T-cell (primary cell): Measurements from ENCODE around the gene STK32A. TPM values are rescaled to one million over a fixed set of nuclear protein-coding genes. Genes with fewer than 3 reads are reported as not detected.
A peak's percentile ranks its signal among the peaks of the same experiment; 100 is the strongest.

ENCODE experiments used
- ATAC-seq, 4 experiments: fragments of 200-7000 bp in 3 of 4; fragments of 150-1000 bp in 1 of 4; cut with Tn5 transposase; replicated peaks in 1 of 4; 1 replicate in 3 of 4; 2 replicates in 1 of 4; pipeline ENCODE4 v1.10.0; 2021; ENCODE audit warnings: moderate library complexity in 3 of 4, mild to moderate bottlenecking in 2 of 4, moderate number of reproducible peaks in 1 of 4
- CTCF ChIA-PET, 2 donors: fragments of 300-600 bp; sonication (Branson Sonifier 250); formaldehyde crosslinking; loops; one replicate each; lab custom pipeline; 2022; ENCODE audit warnings: antibody characterized with exemption in 2 of 2; lab: Charles Lee
- POLR2A ChIA-PET, 2 donors: fragments of 300-600 bp; sonication (Branson Sonifier 250); formaldehyde crosslinking; loops; one replicate each; lab custom pipeline; 2022; ENCODE audit warnings: antibody characterized with exemption in 2 of 2; lab: Charles Lee
- DNase-seq, 35 experiments: peaks; one replicate each; pipeline versions ENCODE4 v3.0.0 to v3.0.0-alpha.2; 2013 to 2023
- H3K27ac ChIP-seq: one replicate; pipeline ENCODE4 v1.5.1; 2013; ENCODE audit warnings: low read length
- H3K27me3 ChIP-seq, 2 experiments: replicated peaks in 1 of 2; 1 replicate in 1 of 2; 2 replicates in 1 of 2; pipeline versions ENCODE4 v1.6.1 to v1.7.0; 2013; ENCODE audit warnings: low read length in 1 of 2, mixed read lengths in 1 of 2; ENCODE audit not compliant: control insufficient read depth in 2 of 2, insufficient read depth in 2 of 2; ENCODE audit errors: extremely low read depth in 1 of 2
- H3K36me3 ChIP-seq, 2 donors: 1 replicate in 1 of 2; 2 replicates in 1 of 2; pipeline versions ENCODE4 v1.6.1 to v1.7.0; 2013; ENCODE audit warnings: low read length in 1 of 2; ENCODE audit not compliant: control insufficient read depth in 2 of 2, insufficient read depth in 1 of 2; ENCODE audit errors: extremely low read depth in 1 of 2
- H3K4me1 ChIP-seq, 2 experiments: 1 replicate in 1 of 2; 2 replicates in 1 of 2; pipeline versions ENCODE4 v1.6.1 to v1.7.0; 2013; ENCODE audit warnings: low read length in 2 of 2, mixed read lengths in 1 of 2; ENCODE audit not compliant: insufficient read depth in 2 of 2, control insufficient read depth in 1 of 2; ENCODE audit errors: extremely low read depth in 1 of 2
- H3K4me3 ChIP-seq, 2 donors: 1 replicate in 1 of 2; 2 replicates in 1 of 2; pipeline versions ENCODE4 v1.5.1 to v1.7.0; 2013; ENCODE audit warnings: mild to moderate bottlenecking in 2 of 2, low read length in 1 of 2, moderate library complexity in 1 of 2; ENCODE audit not compliant: control insufficient read depth in 1 of 2; ENCODE audit errors: extremely low read depth in 1 of 2
- H3K9me3 ChIP-seq: 2 replicates; pipeline ENCODE4 v1.7.0; 2013
- H3K27ac Mint-ChIP-seq, 2 donors: one replicate each; pipeline ENCODE4 v1.8.0; 2020 to 2021; ENCODE audit warnings: mild to moderate bottlenecking in 2 of 2, mixed read lengths in 2 of 2
- H3K27me3 Mint-ChIP-seq, 2 donors: one replicate each; pipeline ENCODE4 v1.8.0; 2021 to 2022; ENCODE audit warnings: mixed read lengths in 2 of 2
- H3K36me3 Mint-ChIP-seq: one replicate; pipeline ENCODE4 v1.8.0; 2021; ENCODE audit warnings: mixed read lengths
- H3K4me1 Mint-ChIP-seq, 3 donors: one replicate each; pipeline ENCODE4 v1.8.0; 2020 to 2022; ENCODE audit warnings: mixed read lengths in 3 of 3, mild to moderate bottlenecking in 1 of 3
- H3K4me3 Mint-ChIP-seq, 3 donors: one replicate each; pipeline ENCODE4 v1.8.0; 2020 to 2022; ENCODE audit warnings: mild to moderate bottlenecking in 3 of 3, mixed read lengths in 3 of 3, moderate library complexity in 3 of 3
- H3K9me3 Mint-ChIP-seq, 3 donors: one replicate each; pipeline ENCODE4 v1.8.0; 2020 to 2022; ENCODE audit warnings: mixed read lengths in 3 of 3
- WGBS: methylation state at CpG from one replicate; pipeline ENCODE4 v1.1.5; 2013; ENCODE audit warnings: missing lambda C conversion rate; ENCODE audit not compliant: insufficient coverage; 5-methylcytosine and 5-hydroxymethylcytosine counted together
- total RNA-seq, 35 experiments: library from RNA in 6 of 35; stranded (reverse) in 6 of 35; fragments of 120-200 nt in 1 of 35; gene quantifications; one replicate each; pipeline versions ENCODE4 v1.2.1 to v1.2.4 and lab custom pipeline; 2013 to 2026

STK32A gene
- total RNA-seq, result not detected
- total RNA-seq (2013), result 0.11 TPM
- total RNA-seq (lab: John Stamatoyannopoulos, UW), result 0 to 0.07 (median 0) reads per million in 29 experiments

DNA sequence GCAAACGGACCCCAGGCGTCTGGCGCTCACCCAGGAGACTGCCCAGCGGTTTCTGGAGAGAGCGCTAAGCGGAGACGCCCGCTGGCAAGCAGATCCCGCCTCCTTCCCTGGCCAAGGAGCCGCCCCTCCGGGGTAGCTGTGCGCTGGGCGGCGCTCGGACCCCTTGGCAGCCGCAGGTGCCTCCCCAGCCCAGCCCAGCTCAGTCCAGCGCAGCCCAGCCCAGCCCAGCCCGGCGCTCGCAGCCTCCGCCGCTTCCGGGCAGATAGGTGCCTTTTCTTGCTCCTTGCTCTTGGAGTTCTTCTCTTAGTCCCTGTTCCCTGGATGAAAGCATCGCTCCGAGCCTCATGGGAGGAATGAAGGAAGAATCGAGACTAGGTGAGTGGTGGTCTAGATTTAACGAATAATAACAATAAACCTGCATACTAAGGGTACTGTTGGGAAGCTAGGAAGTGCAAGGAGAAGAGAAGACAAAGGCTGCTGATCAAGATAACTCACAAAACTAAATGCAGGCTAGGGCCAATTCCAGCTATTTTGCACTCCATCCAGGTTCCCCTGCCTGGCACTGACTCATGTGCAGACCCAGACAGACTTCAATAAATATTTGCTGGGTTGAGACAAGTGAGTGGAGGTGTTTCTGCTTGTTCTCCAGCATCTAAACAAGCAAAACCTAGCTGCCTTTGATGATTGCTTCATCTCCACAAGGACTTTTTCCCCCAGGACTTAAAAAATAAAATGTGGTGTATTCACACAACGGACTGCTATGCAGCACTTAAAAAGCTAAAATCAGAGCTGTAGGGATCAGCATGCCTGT lies at the start of gene STK32A:
Gene STK32A, plus strand, starts transcription at position 202 of the 811 bp plus-strand sequence. CDS start 4,609 bp downstream, outside the sequence.
- WGBS, result 7% methylated on average over 22 of the region's 28 CpGs
- POLR2A ChIA-PET, result no interaction called here
- H3K4me1 ChIP-seq, result peaks cover 0 to 5% of the 10 kb centered on the region in 2 experiments
- H3K36me3 Mint-ChIP-seq, result no peaks in the 10 kb centered on the region
- no peak within 1 kb of the TSS for H3K4me3 ChIP-seq
- peaks cover 0 to 2% (median 0%) of the 10 kb centered on the region in 3 donors for H3K9me3 Mint-ChIP-seq
- no peak within 1 kb of the TSS for H3K27ac ChIP-seq
- CTCF ChIA-PET, result no interaction called here
- H3K36me3 ChIP-seq, result no peaks in the 10 kb centered on the region
- no peak for DNase-seq
- H3K27me3 ChIP-seq, result peaks cover 11 to 17% of the 10 kb centered on the region in 2 experiments
- H3K27me3 Mint-ChIP-seq, result peaks cover 56 to 59% of the 10 kb centered on the region in 2 donors
- no peak within 1 kb of the TSS for H3K27ac Mint-ChIP-seq
- H3K4me1 Mint-ChIP-seq, result peaks cover 5 to 8% (median 5%) of the 10 kb centered on the region in 3 donors
- H3K9me3 ChIP-seq, result no peaks in the 10 kb centered on the region
- peak in 2 of 4 experiments; percentile 20 to 26 for ATAC-seq
- H3K4me3 Mint-ChIP-seq, result peak within 1 kb of the TSS; percentile 14 to 23 (median 18)

DNA sequence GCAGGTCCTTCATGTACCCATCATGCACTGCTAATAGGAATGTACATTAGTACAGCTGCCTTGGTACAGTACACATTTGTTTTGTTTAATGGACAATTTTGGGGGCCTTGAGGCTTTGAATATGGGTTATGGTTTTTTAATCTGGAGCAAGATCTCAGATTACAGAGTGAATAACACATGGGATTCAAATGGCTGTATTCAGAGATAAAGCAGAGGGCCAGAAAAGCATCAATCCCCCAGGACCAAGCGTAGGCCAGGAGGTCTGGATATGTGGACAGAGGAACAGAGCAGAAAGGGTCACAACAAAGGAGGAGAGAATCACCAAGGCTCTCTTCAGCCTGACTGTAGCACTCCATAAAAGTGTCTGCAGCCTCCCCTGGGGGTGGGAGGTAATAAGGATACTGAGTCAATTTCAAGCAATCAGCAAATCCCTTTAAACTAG lies 47.7 kb upstream of the STK32A start:
- Histone ChIP-seq H3K4me1 (peaks cover 0 to 5% of the 10 kb centered on the region in 2 experiments), H3K27me3 (peaks cover 0 to 3% of the 10 kb centered on the region in 2 experiments), H3K4me3 (no peak overlapping the region), H3K9me3 (no peaks in the 10 kb centered on the region), H3K27ac (no peak overlapping the region), H3K36me3 (no peaks in the 10 kb centered on the region)
- ChIA-PET POLR2A (no interaction called here), CTCF (interaction anchor here (3.3 to 3.9 kb wide), 2 partner anchors 653 kb away, joined by 13 to 45 read pairs; no protein-coding TSS in a partner anchor)
- peaks cover 3% of the 10 kb centered on the region in 2 donors for H3K27me3 Mint-ChIP-seq
- no peak overlapping the region for H3K27ac Mint-ChIP-seq
- no peak overlapping the region for H3K4me3 Mint-ChIP-seq
- whole genome bisulfite sequencing, result 33% methylated on average over 1 of the region's 1 CpG
- peaks cover 4 to 6% (median 6%) of the 10 kb centered on the region in 3 donors for H3K4me1 Mint-ChIP-seq
- DNase-seq (no peak), ATAC-seq (no peak)
- no peaks in the 10 kb centered on the region for H3K36me3 Mint-ChIP-seq
- H3K9me3 Mint-ChIP-seq, result no peaks in the 10 kb centered on the region

DNA sequence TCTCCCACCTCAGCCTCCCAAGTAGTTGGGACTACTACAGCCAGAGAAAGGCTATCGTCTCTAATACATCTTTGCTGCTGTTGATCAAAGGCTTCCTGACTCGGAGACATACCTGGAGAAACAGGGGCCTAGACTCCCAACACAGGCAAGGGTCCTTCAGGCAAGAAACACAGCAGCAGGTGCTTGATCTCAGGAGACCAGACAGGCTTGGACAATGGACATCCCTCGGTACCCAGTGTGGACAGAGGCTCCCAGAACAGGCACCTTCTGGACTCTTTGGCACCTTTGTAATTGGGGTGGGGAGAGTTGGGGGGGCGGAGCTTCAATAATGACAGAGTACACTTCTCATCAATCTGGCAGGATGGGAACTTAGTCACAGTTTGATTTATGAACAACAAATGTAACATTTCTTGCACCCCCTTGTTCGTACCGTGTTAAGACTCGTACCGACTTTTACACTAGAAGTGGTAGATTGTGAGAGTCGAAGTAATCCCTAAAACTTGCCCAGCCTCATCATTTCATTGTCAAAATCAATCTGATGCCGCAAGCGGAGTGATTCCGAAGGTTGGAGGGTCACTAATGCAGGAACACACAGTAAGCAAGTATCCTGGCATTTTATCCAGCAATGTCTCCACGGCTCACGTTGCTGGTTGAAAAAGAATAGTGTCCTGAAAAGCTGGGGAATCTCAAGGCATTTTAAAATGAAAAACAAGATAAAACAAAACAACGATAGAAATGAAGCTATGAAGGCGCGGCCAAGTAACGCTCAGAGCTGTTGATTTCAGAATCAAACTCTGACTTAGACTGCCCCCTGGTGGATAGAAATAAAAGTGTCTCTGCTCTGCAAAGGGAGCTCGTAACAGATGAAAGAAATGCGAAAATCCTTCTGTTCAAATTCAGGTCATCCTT lies 46.4 kb upstream of the STK32A start:
- no peaks in the 10 kb centered on the region for H3K9me3 Mint-ChIP-seq
- H3K36me3 Mint-ChIP-seq, result no peaks in the 10 kb centered on the region
- DNase-seq (peak in 27 of 35 experiments; percentile 1 to 76 (median 21)), ATAC-seq (peak; percentile 52 to 66 (median 60))
- Histone ChIP-seq H3K4me3 (no peak overlapping the region), H3K27ac (no peak overlapping the region), H3K36me3 (no peaks in the 10 kb centered on the region), H3K27me3 (peaks cover 0 to 3% of the 10 kb centered on the region in 2 experiments), H3K4me1 (peaks cover 0 to 5% of the 10 kb centered on the region in 2 experiments), H3K9me3 (no peaks in the 10 kb centered on the region)
- peaks cover 4 to 6% (median 6%) of the 10 kb centered on the region in 3 donors for H3K4me1 Mint-ChIP-seq
- H3K4me3 Mint-ChIP-seq, result no peak overlapping the region
- ChIA-PET POLR2A (interaction anchor here in 1 of 2 donors (0.5 kb wide), 1 partner anchor 19 kb away, joined by 3 read pairs; no protein-coding TSS in a partner anchor), CTCF (interaction anchor here (0.5 to 3.9 kb wide), 49 partner anchors 8 to 1371 kb away, joined by 3 to 53 read pairs (median 4); no protein-coding TSS in a partner anchor)
- H3K27ac Mint-ChIP-seq, result no peak overlapping the region
- H3K27me3 Mint-ChIP-seq, result peaks cover 3 to 6% of the 10 kb centered on the region in 2 donors
- WGBS, result 48% methylated on average over 5 of the region's 20 CpGs

DNA sequence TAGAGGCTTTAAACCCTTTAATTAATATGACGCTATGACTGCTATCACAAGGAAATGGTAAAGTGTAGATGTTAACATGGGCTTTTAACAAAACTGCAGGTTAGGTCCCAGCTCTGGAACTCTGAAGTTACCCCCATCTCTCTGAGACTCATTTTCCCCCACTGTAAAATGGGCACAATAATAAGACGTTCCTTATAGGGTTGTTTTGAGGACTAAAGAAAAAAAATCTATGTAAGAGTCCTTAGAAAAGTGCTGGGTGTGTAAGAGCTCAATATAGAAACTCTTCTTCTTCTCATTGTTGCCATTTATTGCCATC lies 45.8 kb upstream of the STK32A start:
- H3K27ac Mint-ChIP-seq, result no peak overlapping the region
- CTCF ChIA-PET, result interaction anchor here (0.5 to 3.9 kb wide), 48 partner anchors 9 to 1372 kb away, joined by 3 to 53 read pairs (median 4); no protein-coding TSS in a partner anchor
- H3K27ac ChIP-seq, result no peak overlapping the region
- no peaks in the 10 kb centered on the region for H3K36me3 Mint-ChIP-seq
- no peak overlapping the region for H3K4me3 Mint-ChIP-seq
- peaks cover 0 to 5% of the 10 kb centered on the region in 2 experiments for H3K4me1 ChIP-seq
- no peak overlapping the region for H3K4me3 ChIP-seq
- H3K9me3 ChIP-seq, result no peaks in the 10 kb centered on the region
- no peak for ATAC-seq
- H3K27me3 ChIP-seq, result peaks cover 0 to 3% of the 10 kb centered on the region in 2 experiments
- H3K27me3 Mint-ChIP-seq, result peaks cover 3 to 6% of the 10 kb centered on the region in 2 donors
- POLR2A ChIA-PET, result interaction anchor here in 1 of 2 donors (0.5 kb wide), 1 partner anchor 19 kb away, joined by 3 read pairs; no protein-coding TSS in a partner anchor
- DNase-seq, result no peak
- no CpG with 5 or more reads among the region's 2 CpGs for WGBS
- no peaks in the 10 kb centered on the region for H3K9me3 Mint-ChIP-seq
- peaks cover 4 to 6% (median 6%) of the 10 kb centered on the region in 3 donors for H3K4me1 Mint-ChIP-seq
- no peaks in the 10 kb centered on the region for H3K36me3 ChIP-seq

DNA sequence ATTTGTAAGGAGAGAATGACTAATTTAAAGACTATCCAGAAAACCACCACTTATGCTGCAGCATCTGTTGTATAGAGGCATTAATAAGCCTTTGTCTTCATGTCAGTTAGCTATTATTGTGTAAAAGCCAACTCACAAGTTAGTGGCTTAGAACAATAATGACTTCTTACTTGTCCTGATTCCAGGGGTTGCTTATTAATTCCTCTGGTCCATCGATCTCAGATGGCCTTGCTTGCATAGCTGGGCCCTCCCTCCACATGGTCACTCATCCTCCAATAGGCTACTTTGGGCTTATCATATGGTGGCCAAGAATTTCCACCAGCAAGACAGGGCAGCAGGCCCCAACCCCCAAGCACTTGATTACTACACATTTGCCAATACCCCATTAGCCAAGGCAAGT lies 44.5 kb upstream of the STK32A start:
- ATAC-seq (no peak), DNase-seq (no peak)
- no peak overlapping the region for H3K4me3 ChIP-seq
- WGBS, result 71% methylated on average over 1 of the region's 1 CpG
- ChIA-PET POLR2A (no interaction called here), CTCF (no interaction called here)
- H3K36me3 ChIP-seq, result no peaks in the 10 kb centered on the region
- peaks cover 4 to 6% (median 6%) of the 10 kb centered on the region in 3 donors for H3K4me1 Mint-ChIP-seq
- peaks cover 0 to 3% of the 10 kb centered on the region in 2 experiments for H3K27me3 ChIP-seq
- H3K9me3 Mint-ChIP-seq, result no peaks in the 10 kb centered on the region
- no peak overlapping the region for H3K4me3 Mint-ChIP-seq
- no peak overlapping the region for H3K27ac Mint-ChIP-seq
- no peaks in the 10 kb centered on the region for H3K9me3 ChIP-seq
- peaks cover 3 to 6% of the 10 kb centered on the region in 2 donors for H3K27me3 Mint-ChIP-seq
- H3K36me3 Mint-ChIP-seq, result no peaks in the 10 kb centered on the region
- no peak overlapping the region for H3K27ac ChIP-seq
- peaks cover 0 to 5% of the 10 kb centered on the region in 2 experiments for H3K4me1 ChIP-seq

DNA sequence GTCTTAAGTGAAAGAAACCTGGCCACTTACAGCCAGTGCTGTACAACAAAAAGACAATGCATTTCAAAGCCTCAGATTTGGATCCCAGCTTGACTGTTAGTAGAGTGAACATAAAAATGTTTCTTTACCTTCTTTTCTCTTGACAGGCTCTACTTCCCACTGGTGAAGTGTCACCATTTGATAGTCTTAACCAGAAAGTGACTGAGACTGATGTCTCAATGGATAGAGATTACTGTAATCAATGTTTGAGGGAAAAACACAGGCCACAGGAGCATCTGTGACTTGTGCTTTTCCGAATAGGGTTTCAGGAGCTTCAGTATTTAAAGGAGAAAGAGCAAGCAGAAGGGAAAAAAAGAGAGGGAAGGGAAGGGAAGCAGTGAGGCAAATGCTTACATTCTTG lies 41.7 kb upstream of the STK32A start:
- Mint-ChIP-seq H3K4me3 (no peak overlapping the region), H3K4me1 (peaks cover 4 to 6% (median 6%) of the 10 kb centered on the region in 3 donors), H3K9me3 (no peaks in the 10 kb centered on the region), H3K27me3 (peaks cover 0 to 6% of the 10 kb centered on the region in 2 donors), H3K27ac (no peak overlapping the region), H3K36me3 (no peaks in the 10 kb centered on the region)
- Histone ChIP-seq H3K27me3 (no peaks in the 10 kb centered on the region), H3K27ac (no peak overlapping the region), H3K36me3 (no peaks in the 10 kb centered on the region), H3K4me3 (no peak overlapping the region), H3K4me1 (peaks cover 0 to 5% of the 10 kb centered on the region in 2 experiments), H3K9me3 (no peaks in the 10 kb centered on the region)
- CTCF ChIA-PET, result no interaction called here
- ATAC-seq (no peak), DNase-seq (no peak)
- 57% methylated on average over 1 of the region's 1 CpG for WGBS
- POLR2A ChIA-PET, result no interaction called here
